A549 (cell line): ENCODE measurements around the gene AFDN. TPM values are rescaled to one million over a fixed set of nuclear protein-coding genes. Genes with fewer than 3 reads are reported as not detected.

Experiments
- ATAC-seq, 2 experiments: fragments of 200-7000 bp in 1 of 2; fragments of >200 bp in 1 of 2; cut with Nextera tagmentation in 1 of 2; cut with Tn5 transposase in 1 of 2; 3 replicates each; pipeline versions ENCODE4 v1.8.0 to v1.9.1; 2018 to 2020; ENCODE audit warnings: mild to moderate bottlenecking in 1 of 2, moderate library complexity in 1 of 2
- CTCF ChIA-PET: fragments of 300-600 bp; sonication (Branson Sonifier 250); formaldehyde crosslinking; extraction: SDS; loops from one replicate; lab custom pipeline; 2021; ENCODE audit warnings: antibody characterized with exemption, inconsistent platforms; lab: Yijun Ruan, JAX
- POLR2A ChIA-PET: fragments of 350-600 bp; formaldehyde crosslinking; extraction: SDS; loops from one replicate; lab custom pipeline; 2021; ENCODE audit warnings: antibody characterized with exemption, inconsistent platforms; lab: Yijun Ruan, JAX
- DNase-seq, 2 experiments: peaks; one replicate each; pipeline versions ENCODE4 v3.0.0 to v3.0.0-alpha.2; 2011 to 2016; ENCODE audit warnings: low read depth in 1 of 2, low spot score in 1 of 2
- FAIRE-seq: peaks from 2 replicates; lab custom pipeline; 2011; peaks lifted over from hg19 to GRCh38; lab: Jason Lieb, UNC
- H3K27ac ChIP-seq, 2 experiments: fragments of >200 bp; sonication (Bioruptor Twin); formaldehyde crosslinking; 3 replicates each; pipeline ENCODE4 v1.5.1; 2016 to 2017
- H3K4me1 ChIP-seq: fragments of >200 bp; sonication (Bioruptor Twin); formaldehyde crosslinking; 3 replicates; pipeline ENCODE4 v1.6.1; 2016
- H3K4me2 ChIP-seq: fragments of >200 bp; sonication (Bioruptor Twin); formaldehyde crosslinking; 3 replicates; pipeline ENCODE4 v1.6.1; 2016
- H3K4me3 ChIP-seq: fragments of >200 bp; sonication (Bioruptor Twin); formaldehyde crosslinking; 3 replicates; pipeline ENCODE4 v1.5.1; 2016
- H3K9me3 ChIP-seq: fragments of >200 bp; sonication (Bioruptor Twin); formaldehyde crosslinking; 3 replicates; pipeline ENCODE4 v1.6.1; 2016
- CHD2 ChIP-seq: fragments of 150-350 bp; IDR thresholded peaks from 2 replicates; pipeline ENCODE4 v1.6.1; 2014; ENCODE audit warnings: low read length; ENCODE audit not compliant: partially characterized antibody
- CHD4 ChIP-seq: fragments of 200-600 bp; sonication (generic); IDR thresholded peaks from 2 replicates; pipeline ENCODE4 v1.6.1; 2016; ENCODE audit warnings: antibody characterized with exemption, mild to moderate bottlenecking, borderline replicate concordance
- EHMT2 ChIP-seq: fragments of 200-600 bp; sonication (generic); IDR thresholded peaks from 2 replicates; pipeline ENCODE4 v1.6.1; 2016; ENCODE audit warnings: antibody characterized with exemption, low read depth, mild to moderate bottlenecking, moderate library complexity
- FOSB ChIP-seq: fragments of 250-450 bp; sonication (Bioruptor Pico); IDR thresholded peaks from 2 replicates; pipeline ENCODE4 v1.5.0; 2020; ENCODE audit warnings: mild to moderate bottlenecking, moderate library complexity
- FOXS1 ChIP-seq: fragments of 250-450 bp; sonication (Bioruptor Pico); IDR thresholded peaks from 2 replicates; pipeline ENCODE4 v1.5.0; 2020; ENCODE audit warnings: mild to moderate bottlenecking, moderate library complexity
- GATA3 ChIP-seq: IDR thresholded peaks from 2 replicates; pipeline ENCODE4 v1.6.1; 2012; ENCODE audit warnings: borderline replicate concordance
- HDAC2 ChIP-seq: fragments of 200-600 bp; sonication (generic); IDR thresholded peaks from 2 replicates; pipeline ENCODE4 v1.6.1; 2016
- HEYL ChIP-seq: fragments of 250-450 bp; sonication (Bioruptor Pico); IDR thresholded peaks from 2 replicates; pipeline ENCODE4 v1.8.0; 2021; ENCODE audit warnings: mild to moderate bottlenecking, moderate library complexity
- HOXB13 ChIP-seq: fragments of 250-450 bp; sonication (Bioruptor Pico); IDR thresholded peaks from 2 replicates; pipeline ENCODE4 v1.5.0; 2020; ENCODE audit warnings: low read depth, mild to moderate bottlenecking, moderate library complexity
- HOXB5 ChIP-seq: fragments of 250-450 bp; sonication (Bioruptor Pico); IDR thresholded peaks from 2 replicates; pipeline ENCODE4 v1.5.0; 2020; ENCODE audit warnings: mild to moderate bottlenecking, moderate library complexity
- JUN ChIP-seq, 2 experiments: fragments of >200 bp; sonication (Bioruptor Twin); formaldehyde crosslinking; IDR thresholded peaks; 2 replicates in 1 of 2; 3 replicates in 1 of 2; pipeline ENCODE4 v1.6.1; 2016 to 2017
- KDM1A ChIP-seq: fragments of 200-600 bp; sonication (generic); IDR thresholded peaks from 2 replicates; pipeline ENCODE4 v1.6.1; 2016; ENCODE audit warnings: low read depth, mild to moderate bottlenecking
- KDM5A ChIP-seq: fragments of 200-600 bp; sonication (generic); IDR thresholded peaks from 2 replicates; pipeline ENCODE4 v1.6.1; 2016; ENCODE audit warnings: antibody characterized with exemption, mild to moderate bottlenecking
- MAFK ChIP-seq: fragments of 450-650 bp; IDR thresholded peaks from 2 replicates; pipeline ENCODE4 v1.6.1; 2014; ENCODE audit not compliant: partially characterized antibody
- NR3C1 ChIP-seq: fragments of >200 bp; sonication (Bioruptor Twin); formaldehyde crosslinking; IDR thresholded peaks from 3 replicates; pipeline ENCODE4 v1.6.1; 2017
- PHF8 ChIP-seq: fragments of 200-600 bp; sonication (generic); IDR thresholded peaks from 2 replicates; pipeline ENCODE4 v1.6.1; 2016; ENCODE audit warnings: low read depth, mild to moderate bottlenecking, antibody characterized with exemption, moderate library complexity, borderline replicate concordance
- POLR2A ChIP-seq: IDR thresholded peaks from 2 replicates; pipeline ENCODE4 v1.6.1; 2012; ENCODE audit warnings: mild to moderate bottlenecking, low read length
- POLR2AphosphoS2 ChIP-seq: conservative IDR thresholded peaks from 2 replicates; pipeline ENCODE4 v1.6.1; 2012; ENCODE audit warnings: low read length, improper control_type of control experiment, inconsistent platforms
- RAD21 ChIP-seq, 2 experiments: fragments of >200 bp in 1 of 2; sonication (Bioruptor Twin) in 1 of 2; formaldehyde crosslinking in 1 of 2; IDR thresholded peaks in 1 of 2; conservative IDR thresholded peaks in 1 of 2; 2 replicates in 1 of 2; 3 replicates in 1 of 2; pipeline ENCODE4 v1.6.1; 2012 to 2018; ENCODE audit warnings: inconsistent platforms in 1 of 2
- RARB ChIP-seq: fragments of 250-450 bp; sonication (Bioruptor Pico); IDR thresholded peaks from 2 replicates; pipeline ENCODE4 v1.8.0; 2021; ENCODE audit warnings: mild to moderate bottlenecking, moderate library complexity
- RFX5 ChIP-seq: fragments of 450-650 bp; IDR thresholded peaks from 2 replicates; pipeline ENCODE4 v1.7.1; 2014; ENCODE audit warnings: antibody characterized with exemption, mild to moderate bottlenecking, moderate library complexity
- RNF2 ChIP-seq: fragments of 200-600 bp; sonication (generic); IDR thresholded peaks from 2 replicates; pipeline ENCODE4 v1.6.1; 2016; ENCODE audit warnings: low read depth, mild to moderate bottlenecking, antibody characterized with exemption, moderate library complexity, borderline replicate concordance
- SMC3 ChIP-seq: fragments of >200 bp; sonication (Bioruptor Twin); formaldehyde crosslinking; IDR thresholded peaks from 3 replicates; pipeline ENCODE4 v1.6.1; 2018; ENCODE audit warnings: inconsistent platforms
- TFCP2L1 ChIP-seq: fragments of 250-450 bp; sonication (Bioruptor Pico); IDR thresholded peaks from 2 replicates; pipeline ENCODE4 v1.5.0; 2021; ENCODE audit warnings: mild to moderate bottlenecking
- TP53 ChIP-seq: fragments of 250-450 bp; sonication (Bioruptor Pico); IDR thresholded peaks from 2 replicates; pipeline ENCODE4 v1.5.0; 2021; ENCODE audit warnings: mild to moderate bottlenecking, moderate library complexity
- ZSCAN20 ChIP-seq: fragments of 250-450 bp; sonication (Bioruptor Pico); IDR thresholded peaks from 2 replicates; pipeline ENCODE4 v1.8.0; 2022; ENCODE audit warnings: mild to moderate bottlenecking, moderate library complexity
- WGBS: methylation state at CpG from one replicate; pipeline ENCODE4 v1.1.6; 2017; ENCODE audit errors: missing lambda C conversion rate; 5-methylcytosine and 5-hydroxymethylcytosine counted together
- polyA plus RNA-seq, 4 experiments: library from polyadenylated mRNA; depleted of rRNA in 3 of 4; stranded (reverse); fragments of >200 nt; fragmentation: RNase III in 1 of 4; extraction: RNeasy Plus Mini Kit Qiagen cat#74134 plus additional on column Dnase treatment in 1 of 4; gene quantifications; 2 replicates in 3 of 4; 3 replicates in 1 of 4; pipeline ENCODE4 v1.2.3, GENCODE V29; 2011 to 2017
- TF ChIP-seq, protein P1 (sequence below): fragments of >200 bp; sonication (Bioruptor Twin); formaldehyde crosslinking; IDR thresholded peaks from 3 replicates; pipeline ENCODE4 v1.5.1; 2016
- TF ChIP-seq, protein P2 (sequence below): fragments of 450-650 bp; IDR thresholded peaks from 2 replicates; pipeline ENCODE4 v1.6.1; 2014; ENCODE audit warnings: antibody characterized with exemption
- TF ChIP-seq, protein P3 (sequence below): IDR thresholded peaks from 2 replicates; pipeline ENCODE4 v1.6.1; 2012; ENCODE audit warnings: low read depth, borderline replicate concordance
- TF ChIP-seq, protein P4 (sequence below): IDR thresholded peaks from 2 replicates; pipeline ENCODE4 v1.6.1; 2012
- TF ChIP-seq, protein P5 (sequence below): fragments of 150-350 bp; IDR thresholded peaks from 2 replicates; pipeline ENCODE4 v1.6.1; 2014; ENCODE audit warnings: low read depth, mild to moderate bottlenecking, low read length

The AFDN gene
- polyA plus RNA-seq, 2 of the 4 experiments (the other 2 are of a cell fraction) = 17.5 to 40.8 TPM

DNA sequence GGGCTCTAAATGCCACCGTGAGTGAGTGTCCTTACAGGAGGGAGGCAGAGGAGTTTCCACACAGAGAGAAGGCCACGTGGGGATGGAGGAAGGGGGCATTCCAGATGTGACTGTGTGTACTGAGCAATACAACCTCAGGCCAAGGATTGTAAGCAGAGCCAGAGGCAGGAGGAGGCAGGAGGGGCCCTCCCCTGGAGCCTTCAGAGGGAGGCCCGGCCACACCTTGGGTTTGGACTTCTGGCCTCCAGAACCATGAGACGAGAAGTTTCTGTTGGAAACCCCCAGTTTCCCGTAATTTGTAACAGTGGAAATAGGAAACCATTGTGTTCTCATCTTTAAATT is 161.4 kb downstream of the AFDN start:
- CTCF ChIA-PET = no interaction called here
- Histone ChIP-seq H3K4me2 (no peak overlapping the region), H3K4me1 (no peaks in the 10 kb centered on the region), H3K9me3 (no peaks in the 10 kb centered on the region), H3K27ac (no peak overlapping the region), H3K4me3 (no peak overlapping the region)
- TF ChIP-seq TP53 (CRISPR knock-in tag) = no peak
- TF ChIP-seq PHF8 = no peak
- TF ChIP-seq RNF2 = no peak
- TF ChIP-seq EHMT2 = no peak
- TF ChIP-seq, protein P1, sequence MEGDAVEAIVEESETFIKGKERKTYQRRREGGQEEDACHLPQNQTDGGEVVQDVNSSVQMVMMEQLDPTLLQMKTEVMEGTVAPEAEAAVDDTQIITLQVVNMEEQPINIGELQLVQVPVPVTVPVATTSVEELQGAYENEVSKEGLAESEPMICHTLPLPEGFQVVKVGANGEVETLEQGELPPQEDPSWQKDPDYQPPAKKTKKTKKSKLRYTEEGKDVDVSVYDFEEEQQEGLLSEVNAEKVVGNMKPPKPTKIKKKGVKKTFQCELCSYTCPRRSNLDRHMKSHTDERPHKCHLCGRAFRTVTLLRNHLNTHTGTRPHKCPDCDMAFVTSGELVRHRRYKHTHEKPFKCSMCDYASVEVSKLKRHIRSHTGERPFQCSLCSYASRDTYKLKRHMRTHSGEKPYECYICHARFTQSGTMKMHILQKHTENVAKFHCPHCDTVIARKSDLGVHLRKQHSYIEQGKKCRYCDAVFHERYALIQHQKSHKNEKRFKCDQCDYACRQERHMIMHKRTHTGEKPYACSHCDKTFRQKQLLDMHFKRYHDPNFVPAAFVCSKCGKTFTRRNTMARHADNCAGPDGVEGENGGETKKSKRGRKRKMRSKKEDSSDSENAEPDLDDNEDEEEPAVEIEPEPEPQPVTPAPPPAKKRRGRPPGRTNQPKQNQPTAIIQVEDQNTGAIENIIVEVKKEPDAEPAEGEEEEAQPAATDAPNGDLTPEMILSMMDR = no peak
- no peak for TF ChIP-seq RARB (CRISPR knock-in tag)
- TF ChIP-seq FOXS1 = no peak
- no peak for TF ChIP-seq CHD4
- TF ChIP-seq TFCP2L1 (CRISPR knock-in tag) = no peak
- no peak for TF ChIP-seq HEYL (CRISPR knock-in tag)
- TF ChIP-seq RFX5 = no peak
- TF ChIP-seq HOXB5 (CRISPR knock-in tag) = no peak
- TF ChIP-seq, protein P2, sequence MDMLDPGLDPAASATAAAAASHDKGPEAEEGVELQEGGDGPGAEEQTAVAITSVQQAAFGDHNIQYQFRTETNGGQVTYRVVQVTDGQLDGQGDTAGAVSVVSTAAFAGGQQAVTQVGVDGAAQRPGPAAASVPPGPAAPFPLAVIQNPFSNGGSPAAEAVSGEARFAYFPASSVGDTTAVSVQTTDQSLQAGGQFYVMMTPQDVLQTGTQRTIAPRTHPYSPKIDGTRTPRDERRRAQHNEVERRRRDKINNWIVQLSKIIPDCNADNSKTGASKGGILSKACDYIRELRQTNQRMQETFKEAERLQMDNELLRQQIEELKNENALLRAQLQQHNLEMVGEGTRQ = no peak
- no peak for TF ChIP-seq HOXB13 (CRISPR knock-in tag)
- no peak for TF ChIP-seq KDM1A
- TF ChIP-seq, protein P3, sequence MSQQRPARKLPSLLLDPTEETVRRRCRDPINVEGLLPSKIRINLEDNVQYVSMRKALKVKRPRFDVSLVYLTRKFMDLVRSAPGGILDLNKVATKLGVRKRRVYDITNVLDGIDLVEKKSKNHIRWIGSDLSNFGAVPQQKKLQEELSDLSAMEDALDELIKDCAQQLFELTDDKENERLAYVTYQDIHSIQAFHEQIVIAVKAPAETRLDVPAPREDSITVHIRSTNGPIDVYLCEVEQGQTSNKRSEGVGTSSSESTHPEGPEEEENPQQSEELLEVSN = no peak
- no peak for TF ChIP-seq SMC3
- no peak for TF ChIP-seq FOSB
- TF ChIP-seq KDM5A = no peak
- no peak for TF ChIP-seq POLR2AphosphoS2
- no peak for FAIRE-seq
- 50% methylated on average over 5 of the region's 5 CpGs for WGBS
- DNase-seq = no peak
- ATAC-seq = no peak
- POLR2A ChIA-PET = no interaction called here

DNA sequence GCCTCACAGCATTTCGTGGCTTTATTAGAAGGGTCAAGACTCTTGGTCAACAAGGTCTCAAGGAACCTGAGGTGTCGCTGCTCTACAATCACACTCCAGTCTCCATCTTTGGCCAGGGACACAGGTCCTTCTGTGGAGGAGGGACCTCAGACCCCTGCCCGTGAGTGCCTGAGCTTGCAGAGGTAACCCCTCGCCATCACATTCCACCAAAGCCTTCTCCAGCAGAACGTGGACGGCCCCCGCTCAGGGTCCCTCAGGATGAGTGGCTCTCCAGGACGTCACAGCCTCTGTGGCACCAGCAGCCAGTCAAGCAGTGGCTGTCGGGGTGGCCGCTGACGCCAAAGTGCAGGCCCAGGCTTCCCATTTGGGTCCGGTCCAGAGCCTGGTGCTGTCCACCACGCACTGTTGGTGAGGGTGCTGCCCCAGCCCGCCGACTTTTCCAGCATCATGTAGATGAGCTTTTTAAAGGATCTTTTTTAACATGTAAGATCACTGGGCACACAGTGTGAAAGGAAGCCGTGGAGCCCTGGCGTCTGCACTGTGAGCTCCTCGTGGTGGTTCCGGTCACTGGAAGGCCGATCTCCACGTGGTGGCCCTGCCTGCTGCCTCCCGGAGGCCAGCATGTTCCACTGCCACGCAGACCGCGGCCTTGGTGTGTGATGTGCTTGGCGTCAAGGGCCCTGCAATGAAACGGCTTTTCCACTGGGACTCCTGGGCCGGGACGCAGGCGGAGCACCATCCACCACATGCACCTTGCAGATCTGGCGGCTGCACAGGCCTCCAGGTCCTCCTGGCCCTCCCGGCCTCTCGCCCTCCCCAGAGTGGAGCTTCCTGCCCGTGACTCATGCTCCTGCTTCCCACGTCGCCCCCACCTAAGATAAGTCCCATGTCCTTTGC is 162.5 kb downstream of the AFDN start:
- Histone ChIP-seq H3K4me2 (no peak overlapping the region), H3K4me3 (no peak overlapping the region), H3K27ac (no peak overlapping the region), H3K9me3 (no peaks in the 10 kb centered on the region), H3K4me1 (no peaks in the 10 kb centered on the region)
- DNase-seq = no peak
- whole genome bisulfite sequencing = 88% methylated on average over 29 of the region's 36 CpGs
- no peak for ATAC-seq
- TF ChIP-seq JUN (IDR thresholded peaks at IDR 0.05) = no peak
- TF ChIP-seq, protein P4, sequence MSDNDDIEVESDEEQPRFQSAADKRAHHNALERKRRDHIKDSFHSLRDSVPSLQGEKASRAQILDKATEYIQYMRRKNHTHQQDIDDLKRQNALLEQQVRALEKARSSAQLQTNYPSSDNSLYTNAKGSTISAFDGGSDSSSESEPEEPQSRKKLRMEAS = no peak
- TF ChIP-seq ZSCAN20 (CRISPR knock-in tag) = no peak
- TF ChIP-seq TFCP2L1 (CRISPR knock-in tag) = no peak
- no peak for TF ChIP-seq TP53 (CRISPR knock-in tag)
- TF ChIP-seq, protein P5, sequence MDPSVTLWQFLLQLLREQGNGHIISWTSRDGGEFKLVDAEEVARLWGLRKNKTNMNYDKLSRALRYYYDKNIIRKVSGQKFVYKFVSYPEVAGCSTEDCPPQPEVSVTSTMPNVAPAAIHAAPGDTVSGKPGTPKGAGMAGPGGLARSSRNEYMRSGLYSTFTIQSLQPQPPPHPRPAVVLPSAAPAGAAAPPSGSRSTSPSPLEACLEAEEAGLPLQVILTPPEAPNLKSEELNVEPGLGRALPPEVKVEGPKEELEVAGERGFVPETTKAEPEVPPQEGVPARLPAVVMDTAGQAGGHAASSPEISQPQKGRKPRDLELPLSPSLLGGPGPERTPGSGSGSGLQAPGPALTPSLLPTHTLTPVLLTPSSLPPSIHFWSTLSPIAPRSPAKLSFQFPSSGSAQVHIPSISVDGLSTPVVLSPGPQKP = no peak
- no peak for TF ChIP-seq NR3C1
- no peak for TF ChIP-seq CHD2
- TF ChIP-seq RARB (CRISPR knock-in tag) = no peak
- TF ChIP-seq GATA3 = no peak
- TF ChIP-seq RAD21 (conservative IDR thresholded peaks at IDR 0.05 in 1 of 2, IDR thresholded peaks at IDR 0.05 in 1 of 2) = no peak
- no peak for TF ChIP-seq MAFK
- no peak for TF ChIP-seq POLR2A
- no peak for TF ChIP-seq KDM1A
- TF ChIP-seq RFX5 = no peak
- no peak for TF ChIP-seq HDAC2
- TF ChIP-seq POLR2AphosphoS2 = no peak
- CTCF ChIA-PET = no interaction called here
- POLR2A ChIA-PET = no interaction called here
- FAIRE-seq = no peak
